Chondrocyte (in vitro differentiated cells): Measurements from ENCODE around the gene GAPDHS. TPM values are rescaled to one million over a fixed set of nuclear protein-coding genes. Genes with fewer than 3 reads are reported as not detected.

Experiments
- DNase-seq: peaks from one replicate; pipeline ENCODE4 v3.0.0; 2021; ENCODE audit warnings: mixed read lengths, low spot score
- H3K27ac Mint-ChIP-seq: one replicate; pipeline ENCODE4 v1.8.0; 2021; ENCODE audit warnings: mild to moderate bottlenecking, moderate library complexity, mixed read lengths; ENCODE audit not compliant: unreplicated experiment
- H3K27me3 Mint-ChIP-seq: 2 replicates; pipeline ENCODE4 v1.8.0; 2021; ENCODE audit warnings: low read depth, mixed read lengths
- H3K36me3 Mint-ChIP-seq: 2 replicates; pipeline ENCODE4 v1.8.0; 2021; ENCODE audit warnings: low read depth, mixed read lengths
- H3K4me1 Mint-ChIP-seq: 2 replicates; pipeline ENCODE4 v1.8.0; 2021; ENCODE audit warnings: low read depth, mild to moderate bottlenecking, mixed read lengths
- H3K4me3 Mint-ChIP-seq: one replicate; pipeline ENCODE4 v1.8.0; 2021; ENCODE audit warnings: mild to moderate bottlenecking, moderate library complexity, mixed read lengths; ENCODE audit not compliant: unreplicated experiment
- H3K9me3 Mint-ChIP-seq: 2 replicates; pipeline ENCODE4 v1.8.0; 2021; ENCODE audit warnings: low read depth, mixed read lengths
- total RNA-seq: library from RNA; stranded (reverse); gene quantifications from 3 replicates; pipeline ENCODE4 v1.2.1, GENCODE V29; 2021
- TF ChIP-seq, protein P1 (sequence below): fragments of 200-600 bp; sonication (generic); IDR thresholded peaks from 2 replicates; pipeline ENCODE4 v1.5.0; 2021; ENCODE audit warnings: antibody characterized with exemption, mild to moderate bottlenecking, moderate library complexity

The GAPDHS gene
- total RNA-seq, 1 donor from 2014 or later, result not detected

DNA sequence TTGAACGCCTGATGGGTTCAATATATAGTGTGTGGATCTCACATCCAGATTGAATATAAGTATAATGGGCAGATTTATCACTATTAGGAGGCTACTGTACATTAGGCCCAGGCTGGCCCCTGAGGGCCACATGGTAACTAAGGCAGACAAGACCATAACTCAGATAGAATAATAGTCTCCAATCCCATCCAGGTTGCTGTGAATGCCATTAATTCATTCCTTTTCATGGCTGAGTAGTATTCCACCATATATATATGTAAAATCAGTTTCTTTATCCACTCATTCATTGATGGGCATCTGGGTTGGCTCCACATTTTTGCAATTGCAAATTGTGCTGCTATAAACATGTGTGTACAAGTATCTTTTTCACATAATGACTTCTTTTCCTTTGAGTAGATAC is 44.7 kb downstream of the GAPDHS start:
- no peak overlapping the region for H3K4me3 Mint-ChIP-seq
- H3K4me1 Mint-ChIP-seq, result no peaks in the 10 kb centered on the region
- H3K27ac Mint-ChIP-seq, result no peak overlapping the region
- TF ChIP-seq, protein P1, sequence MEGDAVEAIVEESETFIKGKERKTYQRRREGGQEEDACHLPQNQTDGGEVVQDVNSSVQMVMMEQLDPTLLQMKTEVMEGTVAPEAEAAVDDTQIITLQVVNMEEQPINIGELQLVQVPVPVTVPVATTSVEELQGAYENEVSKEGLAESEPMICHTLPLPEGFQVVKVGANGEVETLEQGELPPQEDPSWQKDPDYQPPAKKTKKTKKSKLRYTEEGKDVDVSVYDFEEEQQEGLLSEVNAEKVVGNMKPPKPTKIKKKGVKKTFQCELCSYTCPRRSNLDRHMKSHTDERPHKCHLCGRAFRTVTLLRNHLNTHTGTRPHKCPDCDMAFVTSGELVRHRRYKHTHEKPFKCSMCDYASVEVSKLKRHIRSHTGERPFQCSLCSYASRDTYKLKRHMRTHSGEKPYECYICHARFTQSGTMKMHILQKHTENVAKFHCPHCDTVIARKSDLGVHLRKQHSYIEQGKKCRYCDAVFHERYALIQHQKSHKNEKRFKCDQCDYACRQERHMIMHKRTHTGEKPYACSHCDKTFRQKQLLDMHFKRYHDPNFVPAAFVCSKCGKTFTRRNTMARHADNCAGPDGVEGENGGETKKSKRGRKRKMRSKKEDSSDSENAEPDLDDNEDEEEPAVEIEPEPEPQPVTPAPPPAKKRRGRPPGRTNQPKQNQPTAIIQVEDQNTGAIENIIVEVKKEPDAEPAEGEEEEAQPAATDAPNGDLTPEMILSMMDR, result no peak
- H3K36me3 Mint-ChIP-seq, result peaks cover 7% of the 10 kb centered on the region
- peaks cover 31% of the 10 kb centered on the region for H3K9me3 Mint-ChIP-seq
- H3K27me3 Mint-ChIP-seq, result peaks cover 15% of the 10 kb centered on the region
- no peak for DNase-seq

DNA sequence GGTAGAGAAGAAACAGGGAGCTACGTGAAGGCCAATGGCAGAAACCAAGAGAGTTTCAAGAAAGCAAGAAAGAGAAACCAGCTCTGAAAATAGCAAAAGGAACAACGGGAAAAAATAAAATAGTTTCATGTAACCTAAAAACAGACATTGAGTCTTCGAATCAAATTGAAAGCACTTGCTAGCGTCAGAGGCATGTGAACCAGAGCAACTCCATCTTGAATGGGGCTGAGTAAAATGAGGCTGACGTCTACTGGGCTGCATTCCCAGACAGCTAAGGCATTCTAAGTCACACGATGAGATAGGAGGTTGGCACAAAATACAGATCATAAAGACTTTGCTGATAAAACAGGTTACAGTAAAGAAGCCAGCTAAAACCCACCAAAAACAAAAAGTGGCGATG is 45.5 kb downstream of the GAPDHS start:
- no peak for DNase-seq
- H3K27me3 Mint-ChIP-seq, result peaks cover 13% of the 10 kb centered on the region
- H3K4me3 Mint-ChIP-seq, result no peak overlapping the region
- H3K27ac Mint-ChIP-seq, result no peak overlapping the region
- peaks cover 31% of the 10 kb centered on the region for H3K9me3 Mint-ChIP-seq
- TF ChIP-seq, protein P1, result no peak
- no peaks in the 10 kb centered on the region for H3K4me1 Mint-ChIP-seq
- peaks cover 9% of the 10 kb centered on the region for H3K36me3 Mint-ChIP-seq

DNA sequence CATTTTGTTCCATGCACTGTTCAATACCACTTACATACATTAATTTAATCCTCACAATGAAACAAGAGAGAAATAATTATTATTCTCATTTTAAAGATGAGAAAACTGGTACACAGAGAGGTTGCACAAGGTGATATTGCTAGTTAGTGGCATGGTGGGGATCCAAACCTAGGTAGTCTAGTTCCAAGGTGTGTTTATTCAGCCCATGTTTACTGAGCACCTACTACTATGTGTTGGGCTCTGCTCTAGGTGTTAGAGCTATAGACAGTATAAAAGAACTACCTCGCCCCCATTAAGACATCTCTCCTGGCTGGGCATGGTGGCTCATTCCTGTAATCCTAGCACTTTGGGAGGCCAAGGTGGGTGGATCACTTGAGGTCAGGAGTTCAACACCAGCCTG is 49.5 kb downstream of the GAPDHS start:
- H3K4me1 Mint-ChIP-seq, result peaks cover 7% of the 10 kb centered on the region
- H3K4me3 Mint-ChIP-seq, result no peak overlapping the region
- no peak overlapping the region for H3K27ac Mint-ChIP-seq

DNA sequence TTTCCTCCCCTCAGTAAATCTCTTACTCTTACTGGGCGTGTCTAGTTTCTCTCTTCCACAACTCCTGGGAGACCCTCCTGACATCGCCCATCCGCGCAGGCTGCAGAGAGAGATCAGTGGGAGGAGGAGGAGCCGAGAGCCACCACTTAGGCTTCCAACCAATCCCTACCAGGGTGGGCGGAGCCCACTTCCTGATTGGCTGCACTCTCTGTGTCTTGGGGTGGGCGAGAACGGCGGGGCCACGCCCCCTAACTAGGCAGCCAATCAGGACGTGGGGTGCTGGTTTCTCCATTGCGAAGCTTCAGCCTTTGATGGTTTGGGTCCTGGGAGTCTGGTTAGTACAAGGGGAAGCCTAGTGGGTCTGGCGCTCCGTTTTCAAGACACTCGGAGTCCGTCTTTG is 52.6 kb downstream of the GAPDHS start, which contains the start of gene PMIS2:
Gene PMIS2 (plus strand): TSS at position 326 of the 400 bp plus-strand sequence. CDS start 87 bp downstream, outside the sequence.
- H3K36me3 Mint-ChIP-seq, result peaks cover 3% of the 10 kb centered on the region
- H3K27me3 Mint-ChIP-seq, result peaks cover 28% of the 10 kb centered on the region
- no peak within 1 kb of the TSS for H3K4me3 Mint-ChIP-seq
- TF ChIP-seq, protein P1, result no peak
- H3K4me1 Mint-ChIP-seq, result peaks cover 7% of the 10 kb centered on the region
- no peak within 1 kb of the TSS for H3K27ac Mint-ChIP-seq
- DNase-seq, result no peak
- H3K9me3 Mint-ChIP-seq, result peaks cover 5% of the 10 kb centered on the region

More for the DNA sequence above, 49.5 kb downstream of the GAPDHS start:
- no peak for DNase-seq
- TF ChIP-seq, protein P1, result no peak
- peaks cover 3% of the 10 kb centered on the region for H3K36me3 Mint-ChIP-seq
- H3K27me3 Mint-ChIP-seq, result peaks cover 25% of the 10 kb centered on the region
- peaks cover 5% of the 10 kb centered on the region for H3K9me3 Mint-ChIP-seq

DNA sequence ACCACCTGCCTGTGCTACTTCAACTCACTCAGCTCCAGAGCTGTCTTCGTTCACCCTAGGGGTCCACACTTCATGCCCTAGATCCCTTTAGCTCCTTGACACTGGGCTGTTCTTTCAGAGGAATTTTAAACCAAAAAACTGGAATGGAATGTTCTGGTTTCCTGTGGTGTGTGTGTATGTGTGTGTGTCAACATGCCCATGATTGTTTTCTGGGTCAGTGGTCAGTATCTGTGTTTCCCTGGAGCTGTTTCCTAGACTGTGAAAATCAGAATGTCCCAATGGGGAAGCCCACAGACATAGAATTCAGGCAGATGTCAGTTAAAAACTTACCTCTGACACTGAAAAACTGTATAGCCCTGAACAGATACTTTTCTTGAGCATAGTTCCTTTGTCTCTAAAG is 54.1 kb downstream of the GAPDHS start:
- Mint-ChIP-seq H3K27me3 (peaks cover 25% of the 10 kb centered on the region), H3K36me3 (peaks cover 3% of the 10 kb centered on the region), H3K4me3 (no peak overlapping the region), H3K27ac (no peak overlapping the region), H3K4me1 (peaks cover 7% of the 10 kb centered on the region), H3K9me3 (peaks cover 1% of the 10 kb centered on the region)
- TF ChIP-seq, protein P1, result no peak
- DNase-seq, result no peak
